Epithelial cell of proximal tubule (primary cell): ENCODE measurements around the gene GNAS. TPM values are rescaled to one million over a fixed set of nuclear protein-coding genes. Genes with fewer than 3 reads are reported as not detected.

Source experiments
- DNase-seq: peaks from one replicate; pipeline ENCODE4 v3.0.0-alpha.2; 2011; ENCODE audit warnings: low read depth
- H3K4me3 ChIP-seq: 2 replicates; pipeline ENCODE4 v1.5.1; 2011; ENCODE audit warnings: low read depth, mild to moderate bottlenecking, low read length
- CTCF ChIP-seq: conservative IDR thresholded peaks from 2 replicates; pipeline ENCODE4 v1.5.1; 2012; ENCODE audit warnings: low read depth, mild to moderate bottlenecking, low read length
- total RNA-seq: library from RNA; depleted of rRNA; stranded (reverse); fragments of >200 nt; gene quantifications from 2 replicates; pipeline ENCODE4 v1.2.3, GENCODE V29; 2015

GNAS gene
- total RNA-seq, 1 donor from 2014 or later = 828 TPM

GRCh38 chr20:58922036-58922435 is 69.5 kb downstream of the GNAS start:
- DNase-seq = no peak
- no peak for TF ChIP-seq CTCF
- no peak overlapping the region for H3K4me3 ChIP-seq

DNA sequence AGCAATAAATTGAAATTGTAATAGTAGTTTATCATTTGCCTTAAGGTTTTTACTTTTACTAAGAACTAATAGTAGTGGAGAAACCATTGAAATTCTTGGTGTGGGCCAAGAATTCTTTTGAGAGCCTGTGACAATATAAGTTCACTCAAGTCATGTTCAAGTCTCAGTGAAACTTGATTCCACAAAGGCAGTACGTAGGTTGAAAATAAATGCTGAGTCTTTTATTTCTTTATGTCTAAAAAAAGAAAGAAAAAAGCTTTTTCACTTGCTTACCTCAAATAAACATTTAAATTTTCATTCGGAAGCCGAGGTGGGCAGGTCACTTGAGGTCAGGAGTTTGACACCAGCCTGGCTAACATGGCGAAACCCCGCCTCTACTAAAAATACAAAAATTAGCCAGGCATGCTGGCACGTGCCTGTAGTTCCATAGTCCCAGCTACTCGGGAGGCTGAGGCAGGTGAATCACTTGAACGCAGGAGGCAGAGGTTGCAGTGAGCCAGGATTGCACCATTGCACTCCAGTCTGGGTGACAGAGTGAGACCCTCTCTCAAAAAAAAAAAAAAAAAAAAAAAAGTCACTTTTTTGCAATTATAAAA is 70.7 kb downstream of the GNAS start:
- no peak for TF ChIP-seq CTCF
- no peak for DNase-seq
- H3K4me3 ChIP-seq = no peak overlapping the region

- no peak overlapping the region for H3K4me3 ChIP-seq
- no peak for DNase-seq
- no peak for TF ChIP-seq CTCF
Measured at GRCh38 chr20:58926802-58927489, 74.4 kb downstream of the GNAS start.

GRCh38 chr20:58927490-58928061 is 75.1 kb downstream of the GNAS start:
- TF ChIP-seq CTCF = no peak
- DNase-seq = no peak
- no peak overlapping the region for H3K4me3 ChIP-seq

DNA sequence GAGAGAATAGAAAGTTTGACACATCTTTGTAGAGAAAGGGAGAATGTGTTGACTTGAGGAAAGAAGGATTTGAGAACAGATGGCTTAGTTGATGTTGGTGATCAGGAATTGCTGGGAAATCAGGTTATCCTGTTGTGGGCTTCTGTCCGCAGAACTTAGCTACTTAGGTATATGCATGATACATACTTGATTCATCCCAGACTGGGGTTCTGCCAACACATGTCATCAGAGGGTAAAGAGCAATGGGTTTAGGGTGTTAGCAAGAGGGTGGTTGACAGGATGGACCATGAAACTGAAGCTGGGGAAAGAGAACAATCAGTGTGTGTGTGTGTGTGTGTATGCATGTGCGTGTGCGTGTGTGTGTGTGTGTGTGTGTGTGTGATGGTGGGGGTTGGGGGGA is 78.0 kb downstream of the GNAS start:
- no peak for TF ChIP-seq CTCF
- H3K4me3 ChIP-seq = no peak overlapping the region
- no peak for DNase-seq

GRCh38 chr20:58932170-58932569 is 79.7 kb downstream of the GNAS start:
- no peak overlapping the region for H3K4me3 ChIP-seq
- no peak for TF ChIP-seq CTCF
- no peak for DNase-seq
